GM21619 (cell line): ENCODE data around the gene SLC12A4.
A peak's percentile ranks its signal among the peaks of the same experiment; 100 is the strongest.

Experiments used
- ATAC-seq: cut with Tn5 transposase; IDR thresholded peaks from one replicate; pipeline ENCODE4 v1.9.1; 2021; ENCODE audit not compliant: unreplicated experiment

Gene SLC12A4

GRCh38 chr16:67902831-67903230, 65.6 kb downstream of the SLC12A4 start:
- ATAC-seq = no peak

GRCh38 chr16:67901734-67902133, 66.7 kb downstream of the SLC12A4 start:
- no peak for ATAC-seq

- ATAC-seq = no peak
Measured at GRCh38 chr16:67897231-67897630, 71.2 kb downstream of the SLC12A4 start.

- peak; percentile 21 for ATAC-seq
Measured at GRCh38 chr16:67893743-67894399, 74.6 kb downstream of the SLC12A4 start.
